ENCODE data around the gene ZMIZ1.

The ZMIZ1 gene

GRCh38 chr10:79275105-79275430, 206.3 kb downstream of the ZMIZ1 start:
- TF ChIP-seq REST (IDR thresholded peaks at IDR 0.05; ENCODE audit: insufficient read depth in 1 of 2, low read depth in 2 of 2, low read length in 2 of 2) (no peak), TAF1 (IDR thresholded peaks at IDR 0.05; ENCODE audit: borderline replicate concordance, insufficient read depth, low read length) (no peak), FOXP2 (optimal IDR thresholded peaks at IDR 0.05; ENCODE audit: borderline replicate concordance, extremely low read depth, extremely low read length, insufficient read depth) (no peak)

- no peak for TF ChIP-seq FOXP2 (optimal IDR thresholded peaks at IDR 0.05; ENCODE audit: borderline replicate concordance, extremely low read depth, extremely low read length, insufficient read depth)
- no peak for TF ChIP-seq POLR2AphosphoS5 (IDR thresholded peaks at IDR 0.05; ENCODE audit: low read depth, low read length)
- TF ChIP-seq REST (IDR thresholded peaks at IDR 0.05; ENCODE audit: insufficient read depth in 1 of 2, low read depth in 2 of 2, low read length in 2 of 2) = no peak
Measured at GRCh38 chr10:79275431-79275851, 206.7 kb downstream of the ZMIZ1 start.

- TF ChIP-seq TAF1 (IDR thresholded peaks at IDR 0.05; ENCODE audit: borderline replicate concordance, insufficient read depth, low read length) (no peak), POLR2AphosphoS5 (IDR thresholded peaks at IDR 0.05; ENCODE audit: low read depth, low read length) (no peak), REST (IDR thresholded peaks at IDR 0.05; ENCODE audit: insufficient read depth in 1 of 2, low read depth in 2 of 2, low read length in 2 of 2) (no peak), FOXP2 (optimal IDR thresholded peaks at IDR 0.05; ENCODE audit: borderline replicate concordance, extremely low read depth, extremely low read length, insufficient read depth) (no peak), SIN3A (IDR thresholded peaks at IDR 0.05; ENCODE audit: borderline replicate concordance, insufficient read depth, low read length) (no peak)
Measured at GRCh38 chr10:79277579-79278269, 209.0 kb downstream of the ZMIZ1 start.

GRCh38 chr10:79280956-79281355, 212.2 kb downstream of the ZMIZ1 start:
- TF ChIP-seq FOXP2 (optimal IDR thresholded peaks at IDR 0.05; ENCODE audit: borderline replicate concordance, extremely low read depth, extremely low read length, insufficient read depth) = no peak
- no peak for TF ChIP-seq TAF1 (IDR thresholded peaks at IDR 0.05; ENCODE audit: borderline replicate concordance, insufficient read depth, low read length)
- TF ChIP-seq REST (IDR thresholded peaks at IDR 0.05; ENCODE audit: insufficient read depth in 1 of 2, low read depth in 2 of 2, low read length in 2 of 2) = no peak
- TF ChIP-seq SIN3A (IDR thresholded peaks at IDR 0.05; ENCODE audit: borderline replicate concordance, insufficient read depth, low read length) = no peak
- TF ChIP-seq POLR2AphosphoS5 (IDR thresholded peaks at IDR 0.05; ENCODE audit: low read depth, low read length) = no peak

- TF ChIP-seq REST (IDR thresholded peaks at IDR 0.05; ENCODE audit: insufficient read depth in 1 of 2, low read depth in 2 of 2, low read length in 2 of 2) = no peak
- TF ChIP-seq SIN3A (IDR thresholded peaks at IDR 0.05; ENCODE audit: borderline replicate concordance, insufficient read depth, low read length) = no peak
- no peak for TF ChIP-seq FOXP2 (optimal IDR thresholded peaks at IDR 0.05; ENCODE audit: borderline replicate concordance, extremely low read depth, extremely low read length, insufficient read depth)
- no peak for TF ChIP-seq POLR2AphosphoS5 (IDR thresholded peaks at IDR 0.05; ENCODE audit: low read depth, low read length)
- TF ChIP-seq TAF1 (IDR thresholded peaks at IDR 0.05; ENCODE audit: borderline replicate concordance, insufficient read depth, low read length) = no peak
Measured at GRCh38 chr10:79282388-79282787, 213.6 kb downstream of the ZMIZ1 start.
